ENCODE measurements around the gene HDAC5.
"Not testable (repeated sequence)": the region's sequence is repeated elsewhere in the genome, so short reads cannot be mapped to it uniquely, and the experiment has no call there.

HDAC5 gene

GRCh38 chr17:44112284-44113280, 10.9 kb downstream of the HDAC5 start:
- in situ Hi-C loops (cut with HindIII; ENCODE audit: low pct_unique_long_range_greater_than_20kb, low sequenced_read_pairs) = no loop called here
- TF ChIP-seq JUND (IDR thresholded peaks at IDR 0.05; ENCODE audit: low read depth) = no peak
- DNase-seq (ENCODE audit: low read depth in 1 of 2, low spot score in 1 of 2) = peak; percentile 89 to 92

- in situ Hi-C loops (cut with HindIII; ENCODE audit: low pct_unique_long_range_greater_than_20kb, low sequenced_read_pairs) = no loop called here
- no peak for TF ChIP-seq JUND (IDR thresholded peaks at IDR 0.05; ENCODE audit: low read depth)
- DNase-seq (ENCODE audit: low read depth in 1 of 2, low spot score in 1 of 2) = peak in 1 of 2 experiments; percentile 40
Measured at GRCh38 chr17:44111777-44112176, 11.7 kb downstream of the HDAC5 start.

- in situ Hi-C loops (cut with HindIII; ENCODE audit: low pct_unique_long_range_greater_than_20kb, low sequenced_read_pairs) = no loop called here
- peak; percentile 94 to 96 for DNase-seq (ENCODE audit: low read depth in 1 of 2, low spot score in 1 of 2)
- no peak for TF ChIP-seq JUND (IDR thresholded peaks at IDR 0.05; ENCODE audit: low read depth)
Measured at GRCh38 chr17:44110823-44111633, 12.4 kb downstream of the HDAC5 start.

- TF ChIP-seq JUND (IDR thresholded peaks at IDR 0.05; ENCODE audit: low read depth) = no peak
- DNase-seq (ENCODE audit: low read depth in 1 of 2, low spot score in 1 of 2) = no peak
- in situ Hi-C loops (cut with HindIII; ENCODE audit: low pct_unique_long_range_greater_than_20kb, low sequenced_read_pairs) = no loop called here
Measured at GRCh38 chr17:44110011-44110686, 13.3 kb downstream of the HDAC5 start.

- DNase-seq (ENCODE audit: low read depth in 1 of 2, low spot score in 1 of 2) = no peak
- in situ Hi-C loops (cut with HindIII; ENCODE audit: low pct_unique_long_range_greater_than_20kb, low sequenced_read_pairs) = no loop called here
- TF ChIP-seq JUND (IDR thresholded peaks at IDR 0.05; ENCODE audit: low read depth) = no peak
Measured at GRCh38 chr17:44109312-44109630, 14.2 kb downstream of the HDAC5 start.

- in situ Hi-C loops (cut with HindIII; ENCODE audit: low pct_unique_long_range_greater_than_20kb, low sequenced_read_pairs) = no loop called here
- no peak for DNase-seq (ENCODE audit: low read depth in 1 of 2, low spot score in 1 of 2)
- no peak for TF ChIP-seq JUND (IDR thresholded peaks at IDR 0.05; ENCODE audit: low read depth)
Measured at GRCh38 chr17:44108440-44109311, 14.8 kb downstream of the HDAC5 start.

GRCh38 chr17:44106801-44107200, 16.6 kb downstream of the HDAC5 start:
- in situ Hi-C loops (cut with HindIII; ENCODE audit: low pct_unique_long_range_greater_than_20kb, low sequenced_read_pairs) = no loop called here
- no peak for DNase-seq (ENCODE audit: low read depth in 1 of 2, low spot score in 1 of 2)
- no peak for TF ChIP-seq JUND (IDR thresholded peaks at IDR 0.05; ENCODE audit: low read depth)

GRCh38 chr17:44105941-44106340, 17.5 kb downstream of the HDAC5 start:
- TF ChIP-seq JUND (IDR thresholded peaks at IDR 0.05; ENCODE audit: low read depth) = no peak
- in situ Hi-C loops (cut with HindIII; ENCODE audit: low pct_unique_long_range_greater_than_20kb, low sequenced_read_pairs) = no loop called here
- no peak for DNase-seq (ENCODE audit: low read depth in 1 of 2, low spot score in 1 of 2)

GRCh38 chr17:44105483-44105882, 18.0 kb downstream of the HDAC5 start:
- in situ Hi-C loops (cut with HindIII; ENCODE audit: low pct_unique_long_range_greater_than_20kb, low sequenced_read_pairs) = no loop called here
- no peak for TF ChIP-seq JUND (IDR thresholded peaks at IDR 0.05; ENCODE audit: low read depth)
- no peak for DNase-seq (ENCODE audit: low read depth in 1 of 2, low spot score in 1 of 2)

- in situ Hi-C loops (cut with HindIII; ENCODE audit: low pct_unique_long_range_greater_than_20kb, low sequenced_read_pairs) = no loop called here
- TF ChIP-seq JUND (IDR thresholded peaks at IDR 0.05; ENCODE audit: low read depth) = no peak
- peak in 1 of 2 experiments; percentile 87 for DNase-seq (ENCODE audit: low read depth in 1 of 2, low spot score in 1 of 2)
Measured at GRCh38 chr17:44102849-44103622, 20.4 kb downstream of the HDAC5 start.

GRCh38 chr17:44101858-44102257, 21.6 kb downstream of the HDAC5 start:
- in situ Hi-C loops (cut with HindIII; ENCODE audit: low pct_unique_long_range_greater_than_20kb, low sequenced_read_pairs) = not testable (repeated sequence)

More at GRCh38 chr17:44101858-44102257, 21.6 kb downstream of the HDAC5 start:
- not testable (repeated sequence) for DNase-seq (ENCODE audit: low read depth in 1 of 2, low spot score in 1 of 2)

Measured in T47D (cell line).